UCSD-AML1 (cell line): ENCODE data around the gene SRD5A1.
"Not testable (repeated sequence)": the region's sequence is repeated elsewhere in the genome, so short reads cannot be mapped to it uniquely, and the experiment has no call there.

ENCODE experiments used
- DNase-seq: peaks from one replicate; lab custom pipeline; 2025; ENCODE audit not compliant: unreplicated experiment; lab: John Stamatoyannopoulos, UW

SRD5A1 gene

DNA sequence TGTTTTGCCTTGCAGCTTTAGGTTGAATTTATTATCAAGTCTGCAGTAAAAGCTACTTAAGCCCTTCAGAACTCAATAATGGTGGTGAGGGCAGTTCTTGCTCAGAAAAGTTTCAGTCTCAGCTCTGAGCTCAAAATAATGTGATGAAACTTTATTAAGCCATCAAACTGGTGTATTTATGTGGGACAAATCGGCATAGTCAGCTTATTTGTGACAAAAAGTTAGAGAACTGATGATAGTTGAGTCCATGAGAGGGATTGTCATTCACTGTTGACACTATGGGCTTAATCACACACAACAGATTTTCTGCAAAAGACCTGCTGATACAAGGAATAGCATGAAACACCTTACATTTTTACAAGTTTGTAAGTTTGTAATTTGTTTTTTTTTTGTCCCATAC, 9.4 kb downstream of the SRD5A1 start:
- no peak for DNase-seq

DNA sequence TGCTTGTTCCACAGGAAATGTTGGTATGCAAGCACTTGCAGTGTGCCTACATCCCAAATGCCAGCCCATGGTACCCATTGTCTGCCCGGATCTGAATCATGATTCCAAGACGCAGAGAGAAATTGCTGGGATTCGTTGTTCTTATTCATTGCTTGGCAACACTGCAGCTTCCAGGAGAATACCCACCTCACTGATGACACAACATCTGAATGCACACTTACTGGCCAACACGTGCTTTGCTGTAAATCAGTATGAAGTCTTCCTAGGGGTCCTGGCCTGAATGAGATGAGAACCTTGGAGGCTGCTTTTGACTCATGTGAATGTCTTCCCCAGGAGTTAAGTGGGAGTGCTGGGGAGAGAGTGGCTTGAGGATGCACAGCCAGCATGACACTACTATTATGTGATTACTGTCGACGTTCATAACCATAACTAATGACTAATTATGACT, 11.6 kb downstream of the SRD5A1 start:
- no peak for DNase-seq

DNA sequence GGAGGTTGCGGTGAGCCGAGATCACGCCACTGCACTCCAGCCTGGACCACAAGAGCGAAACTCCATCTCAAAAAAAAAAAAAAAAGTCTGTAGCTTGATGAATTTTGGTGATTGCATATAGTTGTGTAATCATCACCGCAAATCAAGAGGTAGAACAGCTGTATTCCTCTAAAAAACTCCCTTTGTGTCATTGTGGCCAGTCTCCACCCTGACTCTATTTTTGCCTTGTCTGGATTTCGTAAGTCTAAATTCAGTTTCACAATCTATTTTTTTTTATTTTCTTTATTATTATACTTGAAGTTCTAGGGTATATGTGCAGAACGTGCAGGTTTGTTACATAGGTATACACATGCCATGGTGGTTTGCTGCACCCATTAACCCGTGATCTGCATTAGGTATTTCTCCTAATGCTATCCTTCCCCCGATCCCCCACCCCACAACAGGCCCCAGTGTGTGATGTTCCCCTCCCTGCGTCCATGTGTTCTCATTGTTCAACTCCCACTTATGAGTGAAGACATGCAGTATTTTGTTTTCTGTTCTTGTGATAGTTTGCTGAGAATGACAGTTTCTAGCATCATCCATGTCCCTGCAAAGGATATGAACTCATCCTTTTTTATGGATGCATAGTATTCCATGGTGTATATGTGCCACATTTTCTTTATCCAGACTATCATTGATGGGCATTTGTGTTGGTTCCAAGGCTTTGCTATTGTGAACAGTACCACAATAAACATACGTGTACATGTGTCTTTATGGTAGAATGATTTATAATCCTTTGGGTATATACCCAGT, 12.5 kb downstream of the SRD5A1 start:
- not testable (repeated sequence) for DNase-seq

DNA sequence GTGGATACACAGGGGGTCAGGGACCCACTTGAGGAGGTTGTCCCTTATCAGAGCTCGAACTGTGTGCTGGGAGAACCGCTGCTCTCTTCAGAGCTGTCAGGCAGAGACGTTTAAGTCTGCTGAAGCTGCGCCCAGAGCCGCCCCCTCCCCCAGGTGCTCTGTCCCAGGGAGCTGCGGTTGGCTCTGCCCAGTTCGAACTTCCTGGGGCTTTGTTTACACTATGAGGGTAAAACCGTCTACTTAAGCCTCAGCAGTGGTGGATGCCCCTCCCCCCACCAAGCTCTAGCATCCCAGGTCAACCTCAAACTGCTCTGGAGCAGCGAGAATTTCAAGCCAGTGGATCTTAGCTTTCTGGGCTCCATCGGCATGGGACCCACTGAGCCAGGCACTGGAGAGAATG, 15.9 kb downstream of the SRD5A1 start:
- DNase-seq, result no peak

DNA sequence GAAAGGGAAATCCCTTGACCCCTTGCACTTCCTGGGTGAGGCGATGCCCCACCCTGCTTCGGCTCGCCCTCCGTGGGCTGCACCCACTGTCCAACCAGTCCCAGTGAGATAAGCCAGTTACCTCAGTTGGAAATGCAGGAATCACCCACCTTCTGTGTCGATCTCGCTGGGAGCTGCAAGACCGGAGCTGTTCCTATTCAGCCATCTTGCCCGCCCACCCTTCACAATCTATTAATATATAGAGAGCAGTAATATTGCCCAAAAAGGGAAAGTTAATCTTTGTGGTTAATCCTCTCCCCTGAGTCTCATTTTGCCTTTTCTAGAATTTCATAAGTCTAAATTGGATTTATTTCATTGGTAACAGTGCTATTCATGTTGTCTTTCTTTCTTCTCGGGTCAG, 16.4 kb downstream of the SRD5A1 start:
- no peak for DNase-seq

DNA sequence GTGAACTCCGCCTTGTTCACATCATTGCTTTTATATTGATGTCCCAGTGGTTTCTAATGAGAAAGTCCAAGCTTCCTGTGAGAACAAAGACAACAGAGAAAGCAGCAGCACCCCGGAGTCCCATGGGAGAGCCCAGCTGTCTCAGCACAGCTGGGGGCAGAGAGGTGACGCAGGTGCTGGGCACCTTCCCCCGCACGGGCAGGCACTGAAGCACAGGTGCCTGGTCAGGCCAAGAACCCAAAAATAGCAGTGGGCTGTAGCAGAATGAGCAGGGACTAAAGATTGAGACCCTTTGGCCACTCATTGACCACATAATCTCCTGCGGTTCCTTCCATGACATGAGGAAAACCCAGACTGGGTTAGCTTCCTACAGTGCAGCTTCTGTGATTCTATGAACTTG, 18.8 kb downstream of the SRD5A1 start:
- DNase-seq, result no peak

DNA sequence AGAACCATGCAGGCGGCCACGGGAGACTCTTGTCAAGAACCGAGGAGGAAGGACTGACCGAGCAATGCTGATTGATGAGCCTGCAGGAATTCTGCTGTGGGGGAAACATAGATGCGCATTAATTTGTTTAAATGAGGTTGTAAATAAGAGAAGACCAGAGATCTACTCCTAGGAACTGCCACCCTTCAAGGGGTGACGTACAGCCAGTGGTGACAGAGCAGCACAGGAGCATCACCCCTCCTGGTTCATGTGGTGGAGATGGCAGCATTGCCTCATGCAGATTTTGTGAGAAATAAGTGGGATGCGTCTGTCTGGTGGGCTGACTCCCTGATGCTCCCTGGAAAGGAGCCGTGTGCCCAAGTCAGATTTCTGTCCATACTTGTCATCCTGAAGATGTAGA, 22.2 kb downstream of the SRD5A1 start:
- no peak for DNase-seq

DNA sequence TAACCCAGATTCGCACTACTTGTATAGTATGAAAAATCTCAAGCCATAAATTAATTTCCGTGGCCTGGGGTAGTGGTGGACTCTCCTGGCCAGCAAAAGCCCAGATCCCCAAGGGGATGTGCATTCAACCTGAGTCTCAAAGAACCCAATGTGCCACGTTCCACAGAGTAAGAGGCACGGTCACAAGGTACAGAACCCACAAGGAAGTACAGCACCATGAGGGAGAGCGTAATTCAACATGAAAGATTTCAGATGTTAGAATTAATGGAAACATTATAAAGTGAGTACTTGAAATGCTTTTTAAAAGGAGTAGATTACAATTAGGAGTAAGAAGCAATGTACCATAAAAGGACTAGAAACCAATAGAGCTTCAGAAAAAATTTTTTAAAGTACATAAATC, 23.4 kb downstream of the SRD5A1 start:
- no peak for DNase-seq

DNA sequence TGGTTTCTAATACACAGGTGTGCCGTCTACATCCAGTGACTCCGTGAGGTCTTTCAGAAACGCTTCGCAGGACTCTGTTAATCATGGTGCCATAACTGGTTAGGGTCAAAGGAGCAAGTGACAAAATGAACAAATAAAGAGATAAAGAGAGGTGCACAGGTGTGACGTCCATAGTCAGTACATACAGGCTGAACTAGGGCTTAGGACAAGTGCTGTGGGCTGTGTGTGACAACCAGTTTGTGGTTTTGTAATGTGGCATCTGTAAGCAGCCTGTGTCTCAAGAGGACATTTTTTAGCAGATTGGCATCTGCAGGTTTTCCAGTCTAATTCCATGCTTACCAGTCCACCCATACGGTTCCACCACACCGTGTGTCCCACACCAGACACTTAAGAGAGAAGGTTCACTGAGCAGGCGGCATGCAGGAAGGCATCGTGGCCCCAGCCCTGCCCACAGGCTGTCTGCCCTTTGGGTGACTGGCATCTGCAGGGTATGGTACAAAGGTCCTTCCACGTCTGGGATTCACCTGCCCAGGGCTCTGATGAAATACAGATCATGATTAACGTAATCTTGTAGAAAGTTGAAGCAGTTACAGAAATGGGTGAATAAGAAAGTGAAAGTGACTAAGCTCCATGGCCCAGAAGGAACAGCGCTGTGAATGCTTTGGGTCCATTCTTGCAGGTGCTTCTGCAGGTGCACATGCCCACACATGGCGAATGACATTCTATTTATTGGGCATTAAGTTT, 26.9 kb downstream of the SRD5A1 start:
- no peak for DNase-seq

DNA sequence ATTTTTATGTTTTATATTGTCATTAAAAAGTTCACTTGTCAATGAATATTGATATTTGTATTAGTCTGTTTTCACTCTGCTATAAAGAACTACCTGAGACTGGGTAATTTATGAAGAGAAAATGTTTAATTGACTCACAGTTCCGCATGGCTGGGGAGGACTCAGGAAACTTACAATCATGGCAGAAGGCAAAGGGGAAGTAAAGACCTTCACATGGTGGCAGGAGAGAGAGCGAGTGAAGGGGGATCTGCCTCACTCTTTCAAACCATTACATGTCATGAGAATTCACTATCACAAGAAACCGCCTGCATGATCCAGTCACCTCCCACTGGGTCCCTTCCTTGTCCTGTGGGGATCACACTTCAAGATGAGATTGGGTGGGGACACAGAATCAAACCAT, 27.4 kb downstream of the SRD5A1 start:
- DNase-seq, result no peak

DNA sequence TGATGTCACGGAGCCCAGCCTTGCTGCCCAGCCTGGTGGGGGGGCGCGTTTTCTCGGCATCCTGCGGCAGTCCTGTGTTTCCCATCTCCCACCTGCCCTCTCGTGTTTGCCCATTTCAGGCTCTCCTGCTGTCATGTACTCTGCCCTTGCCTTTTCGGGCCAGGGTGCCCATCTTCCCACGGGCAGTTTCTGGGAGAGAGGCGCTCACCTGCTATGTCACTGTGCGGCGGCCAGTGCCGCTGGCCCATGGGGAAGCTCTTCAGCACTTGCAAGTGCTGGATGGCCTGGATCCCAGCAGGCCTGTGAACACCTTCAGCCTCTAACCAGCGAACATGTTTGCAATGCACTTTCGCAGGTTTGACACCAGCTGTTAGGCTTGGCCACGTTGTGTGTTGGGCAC, 33.5 kb downstream of the SRD5A1 start:
- DNase-seq, result no peak

DNA sequence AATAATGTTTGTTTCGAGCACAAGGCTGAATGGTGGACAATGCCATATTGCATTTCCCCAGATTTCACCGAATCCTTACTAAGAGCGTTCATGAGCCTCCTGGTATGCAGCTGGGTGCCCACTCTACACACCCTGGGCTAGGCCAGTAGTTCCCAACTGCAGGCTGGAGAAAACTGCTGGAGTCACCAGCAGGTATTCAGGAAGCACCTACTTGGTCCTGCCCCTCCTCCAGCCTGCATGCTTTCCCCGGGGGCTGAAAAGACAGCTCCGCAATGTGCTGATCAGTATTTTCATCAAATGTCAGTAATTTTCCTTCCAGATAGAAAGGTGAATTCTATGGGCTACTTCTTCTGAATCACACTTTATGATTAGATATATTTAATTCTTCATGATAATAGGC, 34.4 kb downstream of the SRD5A1 start:
- no peak for DNase-seq

DNA sequence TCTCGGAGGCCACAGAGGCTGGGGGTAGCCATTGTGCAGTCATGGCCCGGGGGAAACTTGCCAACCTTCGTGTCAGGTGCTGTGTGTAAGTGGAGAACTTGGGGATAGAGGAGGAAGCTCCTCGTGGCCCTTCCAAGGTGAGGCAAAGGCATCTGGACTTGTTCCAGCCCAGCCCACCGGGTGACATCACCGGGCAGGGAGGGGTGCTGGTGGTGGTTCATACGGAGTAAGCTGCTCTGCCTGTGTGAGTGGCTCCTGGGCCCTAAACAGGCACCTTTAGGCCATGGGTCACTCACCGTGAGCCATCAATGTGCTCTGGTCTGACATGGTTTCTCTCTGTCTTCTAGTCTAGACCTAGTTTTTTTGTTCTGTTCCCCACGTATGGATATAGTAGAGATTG, 35.5 kb downstream of the SRD5A1 start:
- DNase-seq, result not testable (repeated sequence)

DNA sequence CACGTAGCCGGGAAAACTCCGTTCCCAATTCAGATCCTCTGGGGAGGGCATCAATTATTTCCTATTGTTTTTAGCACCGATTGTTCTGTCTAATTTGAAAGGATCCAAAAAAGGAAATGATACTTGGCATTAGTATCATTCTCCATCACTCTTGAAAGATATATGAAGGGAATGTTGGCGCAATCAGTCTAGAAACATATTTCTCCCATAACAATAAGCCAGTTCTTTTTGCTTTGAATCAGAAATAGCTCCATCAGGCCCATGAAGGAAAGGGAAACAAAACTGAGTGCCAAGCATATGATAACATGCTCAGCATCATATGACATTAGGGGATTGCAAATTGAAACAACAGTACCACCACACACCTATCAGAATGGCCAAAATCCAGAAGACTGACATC, 39.8 kb downstream of the SRD5A1 start:
- no peak for DNase-seq

DNA sequence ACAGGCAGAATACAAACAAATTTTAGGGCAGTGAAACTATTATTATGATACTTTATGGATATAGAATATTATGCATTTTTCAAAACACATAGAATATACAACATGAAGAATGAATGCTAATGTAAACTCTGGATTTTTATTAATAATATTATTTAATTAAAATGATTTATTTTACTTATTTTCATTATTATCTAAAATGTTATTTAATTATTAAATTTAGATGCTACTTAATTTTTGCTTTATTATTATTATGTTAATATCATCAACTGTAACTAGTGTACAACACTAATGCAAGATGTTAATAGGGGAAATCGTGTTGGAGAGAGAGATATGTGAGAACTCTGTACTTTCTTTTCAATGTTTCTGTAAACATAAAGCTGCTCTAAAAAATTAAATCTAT, 40.7 kb downstream of the SRD5A1 start:
- DNase-seq, result no peak

DNA sequence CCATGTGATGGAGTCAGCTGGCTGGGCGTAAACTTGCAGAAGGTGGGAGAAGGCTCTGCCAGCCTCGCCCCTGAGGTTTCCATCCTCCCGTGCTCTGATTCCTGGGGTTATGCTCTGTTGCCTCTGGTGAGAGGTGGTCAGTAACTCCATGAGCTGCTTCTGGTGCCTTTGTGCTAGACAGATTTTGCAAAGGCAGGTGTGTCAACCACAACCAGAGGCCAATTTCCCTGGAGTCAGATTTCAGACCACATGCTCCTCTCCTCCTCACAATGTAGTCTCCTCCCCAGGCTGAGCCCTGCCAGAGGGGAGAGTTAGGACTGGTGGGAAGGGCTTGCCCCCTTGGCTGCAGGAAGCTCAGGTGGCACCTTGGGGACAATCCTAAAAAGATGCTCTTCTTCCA, 41.2 kb downstream of the SRD5A1 start:
- no peak for DNase-seq

DNA sequence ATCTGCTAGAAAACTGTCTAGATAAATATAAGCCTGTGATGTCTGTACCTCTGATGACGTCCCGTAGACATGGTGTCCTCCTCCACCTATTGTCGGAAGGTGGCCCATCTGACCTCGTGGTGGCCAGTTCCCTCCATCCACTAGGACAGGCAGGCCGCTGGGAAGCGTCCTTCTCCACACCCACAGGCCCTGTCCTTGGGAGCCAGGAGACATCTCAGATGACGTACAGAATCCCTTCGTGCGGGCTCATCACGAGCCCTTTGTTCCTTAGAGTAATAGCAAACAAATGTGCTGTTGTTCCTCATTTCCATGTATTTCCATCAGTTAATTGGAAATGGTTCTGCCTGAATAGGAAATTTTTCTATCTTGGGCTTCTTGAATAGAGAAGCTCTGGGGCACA, 41.6 kb downstream of the SRD5A1 start:
- DNase-seq, result no peak

DNA sequence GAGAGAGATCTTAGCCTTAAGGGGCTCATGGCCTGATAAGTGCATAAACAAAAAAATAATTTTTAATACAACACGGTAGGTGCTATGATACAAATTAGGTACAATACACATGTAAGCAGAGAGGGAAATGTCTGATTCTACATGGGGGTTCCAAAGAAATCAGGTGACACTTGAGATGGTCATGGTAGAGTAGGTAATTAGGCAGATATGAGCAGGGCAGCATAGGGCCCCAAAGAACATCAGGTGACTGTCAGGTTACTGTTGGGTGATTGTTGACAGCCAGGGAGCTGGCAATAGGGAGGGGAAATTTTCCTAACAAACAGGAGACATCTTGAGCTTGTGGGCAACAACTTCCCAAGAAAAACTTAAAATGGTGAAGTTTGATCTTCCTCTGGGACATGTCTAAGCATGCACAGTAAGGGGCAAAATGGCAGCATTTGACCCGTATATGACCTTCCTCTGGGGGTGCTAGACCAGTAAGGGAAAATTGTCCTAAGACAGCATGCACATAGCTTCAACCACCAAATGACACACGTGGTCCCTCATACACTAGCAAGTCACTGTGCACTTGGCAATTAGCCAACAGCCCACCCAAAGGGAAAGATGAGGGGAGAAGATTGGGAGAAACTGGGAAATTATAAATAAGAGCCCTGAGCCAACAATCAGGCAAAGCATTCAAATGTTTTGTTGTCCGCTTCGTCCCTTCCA, 42.7 kb downstream of the SRD5A1 start:
- DNase-seq, result no peak

DNA sequence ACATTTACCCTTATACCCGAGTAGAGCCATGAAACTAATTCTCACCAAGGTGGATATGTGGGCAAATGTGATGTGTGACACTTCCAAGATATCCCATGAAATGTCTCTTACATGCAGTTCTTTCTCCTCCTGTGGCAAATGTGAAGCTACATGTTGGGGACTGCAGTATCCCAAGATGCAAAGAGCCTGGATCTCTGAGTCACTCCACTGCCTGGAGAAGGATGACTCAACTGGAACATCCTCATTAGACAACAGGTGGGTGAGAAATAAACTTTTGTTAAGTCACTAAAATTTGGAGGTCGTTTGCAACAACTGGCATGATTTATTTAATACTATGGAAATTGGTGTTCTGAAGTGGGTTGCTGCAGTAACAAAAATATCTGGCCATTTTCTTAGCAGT, 43.5 kb downstream of the SRD5A1 start:
- DNase-seq, result no peak

DNA sequence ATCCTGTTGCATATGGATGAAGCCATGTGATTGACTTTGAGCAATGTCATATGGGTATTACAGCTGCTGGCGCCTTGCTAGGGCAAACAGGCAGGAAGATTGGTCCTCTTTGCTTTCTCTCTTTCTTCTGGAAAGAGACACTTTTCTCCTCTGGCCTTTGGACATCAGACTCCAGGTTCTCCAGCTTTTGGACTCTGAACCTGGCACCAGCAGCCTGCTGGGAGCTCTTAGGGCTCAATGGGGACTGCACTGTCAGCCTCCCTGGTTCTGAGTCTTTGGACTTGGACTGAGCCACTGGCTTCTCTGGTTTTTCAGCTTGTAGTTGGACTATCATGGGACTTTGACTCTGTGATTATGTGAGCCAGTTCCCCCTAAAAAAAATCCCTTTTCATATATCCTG, 45.1 kb downstream of the SRD5A1 start:
- no peak for DNase-seq

DNA sequence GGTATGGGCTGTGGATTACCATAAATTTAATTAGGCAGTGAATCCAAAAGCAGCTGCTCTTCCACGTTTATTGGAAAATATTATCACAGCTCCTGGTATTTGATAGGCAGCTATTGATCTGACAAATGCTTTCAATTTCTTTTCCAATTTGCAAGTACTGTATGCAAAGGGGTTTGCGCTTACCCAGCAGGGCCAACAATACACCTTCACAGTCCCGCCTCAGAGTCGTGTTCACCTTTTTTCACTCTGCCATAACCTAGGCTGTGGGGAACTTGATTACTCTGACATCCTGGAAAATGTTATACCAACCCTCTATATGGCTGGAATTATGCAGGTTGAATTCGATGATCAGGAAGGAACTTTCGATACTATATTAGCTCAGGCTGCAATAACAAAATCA, 47.7 kb downstream of the SRD5A1 start:
- no peak for DNase-seq

DNA sequence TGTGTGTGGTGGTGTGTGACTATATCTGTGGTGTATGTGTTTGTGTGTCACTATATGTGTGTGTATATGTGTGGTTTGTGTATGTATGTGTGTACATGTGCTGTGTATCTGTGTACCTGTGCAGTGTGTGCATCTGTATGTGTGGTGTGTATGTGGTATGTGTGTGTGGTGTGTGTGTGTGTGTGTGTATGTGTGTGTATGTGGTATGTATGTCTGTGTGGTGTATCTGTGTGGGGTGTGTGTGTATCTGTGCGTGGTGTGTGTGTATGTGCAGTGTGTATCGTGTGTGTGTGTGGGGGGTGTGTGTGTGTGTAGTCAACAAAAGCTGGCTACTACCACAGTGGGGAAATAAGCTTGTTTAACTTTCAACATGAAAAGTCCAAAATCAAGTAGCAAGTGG, 48.4 kb downstream of the SRD5A1 start:
- DNase-seq, result no peak
